Islet of Langerhans (tissue), 1 donor: Measurements from ENCODE around the gene ZBTB38.
A peak's percentile ranks its signal among the peaks of the same experiment; 100 is the strongest.

Experiments
- FAIRE-seq: peaks from one replicate; lab custom pipeline; 2011; peaks lifted over from hg19 to GRCh38; lab: Jason Lieb, UNC

The ZBTB38 gene

GRCh38 chr3:141337523-141337854 is 30.8 kb upstream of the ZBTB38 start:
- no peak for FAIRE-seq

- FAIRE-seq: no peak
Measured at GRCh38 chr3:141337991-141338390, 30.3 kb upstream of the ZBTB38 start.

DNA sequence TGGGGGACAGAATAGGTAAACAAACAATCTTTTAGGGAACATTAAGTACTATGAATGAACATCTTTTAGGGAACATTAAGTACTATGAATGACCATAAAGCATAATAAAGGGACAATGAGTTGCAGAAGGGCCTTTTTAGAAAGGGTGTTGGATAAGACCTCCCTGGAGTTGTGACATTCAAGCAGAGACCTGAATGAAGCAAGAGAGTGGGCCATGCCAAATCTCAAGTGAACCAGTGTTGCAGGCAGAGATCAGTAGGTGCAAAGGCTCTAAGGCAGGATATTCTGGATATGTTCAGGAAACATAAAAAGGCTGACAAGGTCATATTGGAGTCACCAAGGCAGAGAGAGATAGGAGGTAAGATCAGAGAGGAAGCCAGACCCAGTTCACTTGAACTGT is 29.4 kb upstream of the ZBTB38 start:
- no peak for FAIRE-seq

DNA sequence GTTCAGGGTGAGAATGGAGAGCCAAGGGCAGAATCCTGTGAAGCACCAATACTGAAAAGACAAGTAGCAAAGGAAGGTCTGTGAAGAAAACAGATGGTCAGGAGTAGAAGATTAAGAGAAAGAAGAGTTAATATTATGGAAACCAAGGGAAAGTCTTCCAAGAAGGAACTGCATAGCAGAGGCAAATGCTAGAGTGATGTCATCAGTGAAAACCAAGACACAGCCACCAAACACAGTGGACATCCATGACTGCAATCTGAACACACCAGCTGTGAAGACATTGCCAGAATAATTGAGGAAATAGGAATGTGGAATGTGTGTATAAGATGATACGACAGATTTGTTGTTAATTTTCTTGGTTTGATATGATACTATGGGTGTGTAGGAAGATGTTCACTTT is 26.8 kb upstream of the ZBTB38 start:
- no peak for FAIRE-seq

- FAIRE-seq: no peak
Measured at GRCh38 chr3:141342386-141342785, 25.9 kb upstream of the ZBTB38 start.

GRCh38 chr3:141343077-141343476 is 25.2 kb upstream of the ZBTB38 start:
- FAIRE-seq: no peak

DNA sequence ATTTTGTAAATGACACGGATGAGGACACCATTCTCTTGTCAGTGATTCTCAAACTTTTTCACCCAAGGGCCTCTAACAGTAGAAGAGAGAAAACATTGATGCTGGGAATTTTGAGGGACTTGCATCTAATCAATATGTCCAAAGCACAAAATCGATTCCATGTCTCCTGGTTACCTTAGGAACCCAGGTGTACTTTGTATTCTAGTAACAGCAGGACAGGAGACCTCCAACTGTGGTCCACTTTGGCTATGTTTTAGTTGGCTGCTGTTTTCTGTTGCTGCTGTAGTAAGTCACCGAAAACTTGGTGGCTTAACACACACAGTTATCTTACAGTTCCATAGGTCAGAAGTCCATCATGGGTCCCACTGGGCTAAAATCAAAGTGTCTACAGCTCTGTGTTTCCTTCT is 24.4 kb upstream of the ZBTB38 start:
- FAIRE-seq: no peak

GRCh38 chr3:141345528-141345927 is 22.8 kb upstream of the ZBTB38 start:
- FAIRE-seq: no peak

DNA sequence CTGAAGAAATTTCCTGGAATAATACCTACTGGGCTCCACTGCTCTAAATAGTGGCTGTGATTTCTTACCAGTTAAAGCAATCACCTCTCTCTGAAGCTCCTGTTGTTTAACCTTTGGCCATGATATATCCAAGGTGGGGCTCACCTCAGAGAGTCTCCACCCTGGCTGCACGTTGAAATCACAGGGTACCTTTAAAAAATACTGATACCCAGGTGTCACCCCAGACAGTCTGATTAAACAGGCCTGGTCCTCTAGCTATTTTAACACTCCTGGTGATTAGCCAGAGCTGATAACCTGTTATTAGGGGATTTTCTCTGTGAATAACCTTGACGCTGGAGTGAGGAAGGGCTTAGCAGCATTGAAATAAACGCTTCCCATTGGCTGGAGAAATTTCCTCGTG is 22.3 kb upstream of the ZBTB38 start:
- FAIRE-seq: no peak

GRCh38 chr3:141346418-141346817 is 21.9 kb upstream of the ZBTB38 start:
- FAIRE-seq: no peak

DNA sequence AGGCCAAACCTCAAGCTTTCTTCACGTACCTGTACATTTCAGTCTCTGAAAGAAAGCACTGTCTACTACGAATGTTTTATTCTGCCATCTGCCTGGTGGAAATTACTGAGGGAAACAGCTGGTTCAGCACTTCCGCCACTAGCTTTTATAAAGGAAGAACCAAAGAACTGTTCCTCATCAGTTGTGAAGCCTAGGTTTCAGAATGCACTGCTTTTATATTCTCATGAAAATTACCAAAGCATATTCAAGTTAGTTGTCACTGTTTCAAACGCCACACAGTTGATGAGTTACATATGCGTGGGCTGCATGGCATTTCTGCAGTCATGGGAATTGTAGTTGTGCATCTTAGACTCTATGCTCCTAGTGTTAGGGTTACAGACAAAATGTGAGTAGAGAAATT is 21.5 kb upstream of the ZBTB38 start:
- FAIRE-seq: no peak

DNA sequence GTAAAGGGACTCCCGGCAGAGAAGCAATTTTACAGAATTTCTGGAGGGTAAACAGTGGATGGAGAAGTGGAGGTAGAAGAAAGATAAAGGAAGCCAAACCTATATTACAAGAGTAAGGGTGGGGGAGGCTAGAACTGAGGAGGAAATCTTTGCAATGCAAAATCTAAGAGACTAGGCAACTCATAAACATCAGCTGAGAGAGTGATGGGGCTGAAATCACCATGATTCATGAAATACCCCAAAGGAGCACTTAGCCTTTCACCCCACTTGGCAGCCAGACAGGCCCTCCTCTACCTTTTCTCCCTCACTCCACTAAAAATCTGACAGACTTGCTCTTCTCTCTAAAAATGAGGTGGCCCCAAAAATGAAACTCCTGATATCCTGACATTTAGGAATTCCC is 19.5 kb upstream of the ZBTB38 start:
- FAIRE-seq: no peak

GRCh38 chr3:141349711-141350110 is 18.6 kb upstream of the ZBTB38 start:
- FAIRE-seq: no peak

DNA sequence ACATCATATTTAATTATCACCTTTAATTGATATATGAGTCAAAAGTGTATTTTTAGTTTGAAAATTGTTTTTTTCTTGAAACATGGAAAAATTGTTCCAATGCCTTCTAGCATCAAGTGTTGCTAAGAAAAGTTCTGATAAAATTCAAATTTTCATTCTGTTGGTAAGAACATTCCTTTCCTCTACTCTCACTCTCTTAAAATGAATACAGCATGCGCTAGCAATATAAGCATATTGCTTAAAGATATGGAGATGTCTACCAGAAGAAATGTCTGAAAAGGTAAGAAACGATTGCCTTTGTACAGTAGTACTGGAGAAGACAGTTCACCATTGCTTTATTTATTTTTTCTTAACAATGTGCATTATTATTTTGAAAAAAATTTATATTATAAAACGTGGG is 17.6 kb upstream of the ZBTB38 start:
- no peak for FAIRE-seq

DNA sequence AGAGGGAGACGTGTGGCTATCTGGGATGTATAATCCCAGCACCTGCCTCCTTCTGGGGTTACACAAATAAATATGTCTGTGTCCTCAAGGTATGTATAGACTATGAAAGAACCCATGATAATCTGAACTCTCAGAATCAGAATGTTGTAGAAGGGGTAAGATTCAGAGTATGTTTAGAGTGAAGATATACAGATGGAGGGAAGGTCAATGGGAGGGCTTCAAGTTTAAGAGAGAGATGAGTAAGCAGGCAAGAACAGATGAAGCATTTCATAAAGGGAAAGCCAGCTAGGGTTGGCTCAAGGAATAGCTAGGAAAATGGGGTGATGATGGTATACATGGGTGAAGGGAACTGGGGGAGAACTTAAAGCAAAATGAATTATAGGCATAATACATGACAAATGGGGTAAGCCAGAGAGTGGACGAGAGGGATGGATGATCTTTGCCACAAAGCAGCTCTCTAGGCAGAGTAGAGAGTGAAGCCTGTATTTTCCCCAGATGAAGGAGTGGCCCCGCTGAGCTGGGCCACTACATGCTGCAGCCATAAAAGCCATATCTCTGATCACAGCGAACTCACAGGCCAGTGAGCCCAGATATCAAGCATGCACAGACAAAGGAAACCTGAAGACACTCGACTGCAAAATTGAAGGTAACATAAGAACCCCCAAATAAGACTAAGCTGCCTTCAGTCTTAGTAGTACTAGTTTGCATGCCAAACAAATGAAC is 15.9 kb upstream of the ZBTB38 start:
- no peak for FAIRE-seq

DNA sequence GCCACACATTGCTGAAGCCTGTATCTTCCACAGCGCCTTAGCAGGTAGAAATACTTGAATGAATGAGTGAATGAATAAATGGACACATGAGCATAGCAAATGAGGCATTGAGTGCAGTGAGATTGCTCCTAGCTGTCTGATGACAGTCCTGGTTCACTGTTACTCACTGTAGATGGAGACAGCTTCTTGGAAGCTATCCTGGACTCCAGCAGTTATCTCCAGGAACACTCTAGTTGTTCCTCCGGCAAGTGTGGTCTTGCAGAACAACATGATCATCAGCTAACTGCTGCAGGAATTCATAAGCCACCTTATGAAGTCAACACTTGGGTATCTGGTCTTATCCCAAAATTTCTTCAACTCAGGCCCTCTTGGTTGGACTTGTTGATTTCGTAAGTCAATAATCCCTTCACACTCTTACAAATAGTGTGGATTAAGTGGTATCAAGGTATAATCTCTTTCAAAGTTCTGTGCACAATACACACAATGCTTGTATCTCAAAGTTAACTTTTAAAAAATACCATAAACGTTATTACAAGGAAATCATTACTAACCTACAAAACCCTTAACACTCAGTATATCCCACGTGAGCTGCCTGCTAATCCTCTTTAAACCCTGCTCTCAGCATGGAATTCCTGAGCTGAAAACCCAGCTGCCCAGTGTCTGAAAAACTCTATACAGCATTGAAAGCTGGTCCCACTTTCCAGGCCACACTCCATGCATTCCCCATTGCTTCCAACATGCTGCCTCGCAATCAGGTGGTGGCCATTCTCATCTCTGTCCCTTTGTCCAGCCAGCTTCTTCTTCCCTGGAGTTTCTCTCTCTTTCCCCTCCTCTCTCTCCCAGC is 14.4 kb upstream of the ZBTB38 start:
- no peak for FAIRE-seq

DNA sequence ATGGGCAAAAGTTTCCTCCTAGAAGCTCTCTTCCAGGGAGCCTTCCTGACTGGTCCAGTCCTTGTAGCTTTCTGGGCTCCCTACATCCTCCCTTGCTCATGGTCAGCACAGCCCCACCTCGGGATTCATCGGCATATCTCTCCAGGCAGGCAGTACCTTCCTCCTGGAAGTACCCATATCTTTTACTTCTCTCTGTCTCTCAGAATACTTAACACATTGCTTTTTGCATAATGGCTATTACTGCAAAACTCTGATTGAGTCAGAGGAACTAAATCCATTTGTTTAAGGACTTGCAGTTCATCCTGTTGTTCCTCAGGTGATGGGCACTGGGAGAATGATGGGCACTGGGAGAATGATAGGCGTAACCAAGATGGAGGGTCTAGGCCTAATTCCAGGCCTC is 13.8 kb upstream of the ZBTB38 start:
- no peak for FAIRE-seq

GRCh38 chr3:141355242-141355641 is 13.1 kb upstream of the ZBTB38 start:
- FAIRE-seq: no peak

GRCh38 chr3:141356046-141356445 is 12.3 kb upstream of the ZBTB38 start:
- no peak for FAIRE-seq

- peak; percentile 71 for FAIRE-seq
Measured at GRCh38 chr3:141360888-141361598, 7.3 kb upstream of the ZBTB38 start.

DNA sequence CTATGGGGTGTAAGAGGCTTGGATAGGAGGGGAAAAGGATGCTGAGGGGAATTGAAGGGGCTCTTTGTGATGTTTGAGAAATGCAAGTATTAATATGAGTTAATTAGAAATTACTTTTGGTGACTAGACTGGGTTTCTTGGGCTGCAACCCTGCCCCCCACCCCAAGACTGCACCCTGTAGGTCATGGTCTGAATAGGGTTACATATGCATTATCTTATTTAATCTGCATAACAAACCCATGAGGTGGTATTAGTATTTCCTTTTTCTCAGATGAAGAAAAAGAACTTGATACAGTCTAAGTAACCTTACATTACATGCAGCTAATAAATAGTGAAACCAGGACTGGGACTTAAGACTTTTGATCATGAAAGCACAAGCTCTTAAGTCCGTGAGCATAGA is 5.6 kb upstream of the ZBTB38 start:
- FAIRE-seq: no peak

GRCh38 chr3:141365201-141365600 is 3.1 kb upstream of the ZBTB38 start:
- no peak for FAIRE-seq

GRCh38 chr3:141366285-141367037 is 1.8 kb upstream of the ZBTB38 start:
- no peak for FAIRE-seq
